Aorta (tissue), 5 donors: Measurements from ENCODE around the gene PROKR2. TPM values are rescaled to one million over a fixed set of nuclear protein-coding genes. Genes with fewer than 3 reads are reported as not detected.

Experiments used
- ATAC-seq: fragments of 200-7000 bp; cut with Tn5 transposase; one replicate; pipeline ENCODE4 v1.9.1; 2022; ENCODE audit warnings: moderate library complexity; ENCODE audit not compliant: low FRiP score
- DNase-seq, 2 donors: peaks; one replicate each; pipeline ENCODE4 v3.0.0-alpha.2; 2020
- H3K27ac ChIP-seq, 2 donors: one replicate each; pipeline ENCODE4 v1.5.1; 2013; ENCODE audit warnings: low read length in 2 of 2, mild to moderate bottlenecking in 2 of 2, moderate library complexity in 2 of 2, control low read depth in 1 of 2, inconsistent platforms in 1 of 2, low read depth in 1 of 2
- H3K27me3 ChIP-seq, 2 donors: one replicate each; pipeline ENCODE4 v1.6.1; 2013; ENCODE audit warnings: control low read depth in 1 of 2, low read length in 1 of 2, mild to moderate bottlenecking in 1 of 2, moderate library complexity in 1 of 2; ENCODE audit not compliant: insufficient read depth in 2 of 2, control insufficient read depth in 1 of 2
- H3K36me3 ChIP-seq, 2 donors: one replicate each; pipeline ENCODE4 v1.6.1; 2013; ENCODE audit warnings: control low read depth in 1 of 2, low read length in 1 of 2, mild to moderate bottlenecking in 1 of 2; ENCODE audit not compliant: insufficient read depth in 2 of 2, control insufficient read depth in 1 of 2
- H3K4me1 ChIP-seq, 2 donors: one replicate each; pipeline ENCODE4 v1.6.1; 2013; ENCODE audit warnings: low read length in 2 of 2, control low read depth in 1 of 2, mild to moderate bottlenecking in 1 of 2, moderate library complexity in 1 of 2; ENCODE audit not compliant: insufficient read depth in 2 of 2, control insufficient read depth in 1 of 2
- H3K4me3 ChIP-seq, 2 donors: one replicate each; pipeline ENCODE4 v1.5.1; 2013; ENCODE audit warnings: low read length in 2 of 2, control low read depth in 1 of 2, mild to moderate bottlenecking in 1 of 2
- H3K9me3 ChIP-seq: one replicate; pipeline ENCODE4 v1.6.1; 2013; ENCODE audit warnings: mild to moderate bottlenecking, low read length; ENCODE audit not compliant: control insufficient read depth
- WGBS, 2 donors: extraction: QIAGEN DNeasy Blood & Tissue Kit; methylation state at CpG; one replicate each; pipeline ENCODE4 v1.1.7; 2013; 5-methylcytosine and 5-hydroxymethylcytosine counted together
- intact Hi-C, 2 donors: fragments of 100-400 bp; cut with DNase I; formaldehyde crosslinking; loops; one replicate each; pipeline versions ENCODE4 v1.14.2 to v1.15.0; 2022
- polyA plus RNA-seq, 2 donors: library from polyadenylated mRNA; stranded (reverse); fragments of 200-250 nt; gene quantifications; one replicate each; pipeline ENCODE4 v1.2.3, GENCODE V29; 2013
- total RNA-seq, 2 donors: library from RNA; stranded (reverse); fragmentation: NEBNext Ultra II Directional; extraction: Animal tissue kit (Norgen Biotek cat#: 25700); gene quantifications; one replicate each; pipeline ENCODE4 v1.2.1, GENCODE V29; 2021
- donor health status: healthy with polysubstance abuse.
- donor health status: Bipolar disorder and iron deficiency.
- donor health status: DM: no; HTN: no; CAD: no.
- donor health status: DM: no; HTN: no; CAD: no.
- donor health status: DM: yes; HTN: yes; CAD: no.

The PROKR2 gene
- total and polyA plus RNA-seq, 4 donors, result not detected

DNA sequence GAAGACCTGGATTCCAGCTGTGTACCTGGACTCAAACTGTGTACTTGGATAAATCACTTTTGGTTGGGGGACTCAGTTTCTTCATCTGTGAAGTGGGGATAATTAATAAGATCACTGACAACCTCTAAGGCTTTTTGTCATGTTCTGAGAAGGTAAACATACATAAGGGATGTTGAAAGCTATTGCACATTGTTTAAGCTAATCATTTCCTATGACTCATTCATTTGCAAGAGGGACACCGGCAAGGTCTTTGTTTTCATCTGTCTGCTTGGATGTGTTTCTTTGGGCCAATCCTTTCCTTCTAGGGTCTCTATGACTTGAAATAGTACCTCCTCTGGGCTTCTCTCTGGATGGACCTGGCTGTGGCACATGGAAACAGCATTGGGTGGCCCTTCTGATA, 6.8 kb downstream of the PROKR2 start:
- H3K27ac ChIP-seq, result no peak overlapping the region
- H3K4me3 ChIP-seq, result no peak overlapping the region
- H3K9me3 ChIP-seq, result peaks cover 3% of the 10 kb centered on the region
- H3K27me3 ChIP-seq, result no peaks in the 10 kb centered on the region
- WGBS, 2 donors, result 89 to 92% methylated on average over 1 of the region's 1 CpG
- no peaks in the 10 kb centered on the region for H3K4me1 ChIP-seq
- DNase-seq (no peak), ATAC-seq (no peak)
- H3K36me3 ChIP-seq, result no peaks in the 10 kb centered on the region
- intact Hi-C loops, result no loop called here

- Histone ChIP-seq H3K4me1 (no peaks in the 10 kb centered on the region), H3K4me3 (no peak overlapping the region), H3K36me3 (no peaks in the 10 kb centered on the region), H3K27ac (no peak overlapping the region), H3K27me3 (peaks cover 0 to 1% of the 10 kb centered on the region in 2 donors), H3K9me3 (no peaks in the 10 kb centered on the region)
- intact Hi-C loops, result no loop called here
- WGBS, 2 donors, result 47 to 68% methylated on average over 5 of the region's 5 CpGs
- DNase-seq (no peak), ATAC-seq (no peak)
Observed at GRCh38 chr20:5298811-5299210, 17.9 kb downstream of the PROKR2 start.

GRCh38 chr20:5297280-5298004, 19.3 kb downstream of the PROKR2 start:
- 20 to 23% methylated on average over 11 of the region's 11 CpGs for WGBS, 2 donors
- Histone ChIP-seq H3K36me3 (no peaks in the 10 kb centered on the region), H3K9me3 (no peaks in the 10 kb centered on the region), H3K27ac (no peak overlapping the region), H3K4me3 (no peak overlapping the region), H3K27me3 (peaks cover 0 to 1% of the 10 kb centered on the region in 2 donors), H3K4me1 (no peaks in the 10 kb centered on the region)
- ATAC-seq (no peak), DNase-seq (no peak)
- intact Hi-C loops, result no loop called here

- H3K27me3 ChIP-seq, result peaks cover 0 to 1% of the 10 kb centered on the region in 2 donors
- intact Hi-C loops, result no loop called here
- no peaks in the 10 kb centered on the region for H3K9me3 ChIP-seq
- no peak overlapping the region for H3K4me3 ChIP-seq
- 72 to 81% methylated on average over 6 of the region's 6 CpGs for WGBS, 2 donors
- H3K4me1 ChIP-seq, result no peaks in the 10 kb centered on the region
- no peak for ATAC-seq
- H3K27ac ChIP-seq, result no peak overlapping the region
- no peak for DNase-seq
- no peaks in the 10 kb centered on the region for H3K36me3 ChIP-seq
Observed at GRCh38 chr20:5290596-5290995, 26.2 kb downstream of the PROKR2 start.

DNA sequence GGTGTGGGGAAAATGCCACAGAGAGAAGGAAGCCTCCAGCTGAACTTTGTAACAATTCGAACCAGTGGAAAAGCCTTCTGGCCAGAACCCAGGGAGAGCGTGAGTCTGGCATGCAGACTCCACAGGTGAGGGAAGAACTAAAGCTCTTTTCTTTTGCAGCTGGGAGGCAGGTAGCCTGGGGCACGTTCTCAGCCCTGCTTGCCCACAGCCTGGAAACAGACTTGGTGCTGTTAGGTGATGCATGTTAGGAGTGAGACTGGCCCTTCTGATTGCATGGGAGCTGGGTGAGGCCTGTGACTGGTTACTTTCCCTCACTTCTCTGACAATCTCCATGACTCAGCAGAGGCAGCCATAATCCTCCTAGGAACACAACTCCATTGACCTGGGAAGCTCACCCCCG, 34.2 kb downstream of the PROKR2 start:
- no peak for DNase-seq
- peaks cover 5% of the 10 kb centered on the region for H3K9me3 ChIP-seq
- H3K27me3 ChIP-seq, result no peaks in the 10 kb centered on the region
- H3K36me3 ChIP-seq, result no peaks in the 10 kb centered on the region
- intact Hi-C loops, result no loop called here
- H3K27ac ChIP-seq, result no peak overlapping the region
- H3K4me1 ChIP-seq, result no peaks in the 10 kb centered on the region
- 68 to 70% methylated on average over 4 of the region's 4 CpGs for WGBS, 2 donors
- ATAC-seq, result no peak
- no peak overlapping the region for H3K4me3 ChIP-seq

DNA sequence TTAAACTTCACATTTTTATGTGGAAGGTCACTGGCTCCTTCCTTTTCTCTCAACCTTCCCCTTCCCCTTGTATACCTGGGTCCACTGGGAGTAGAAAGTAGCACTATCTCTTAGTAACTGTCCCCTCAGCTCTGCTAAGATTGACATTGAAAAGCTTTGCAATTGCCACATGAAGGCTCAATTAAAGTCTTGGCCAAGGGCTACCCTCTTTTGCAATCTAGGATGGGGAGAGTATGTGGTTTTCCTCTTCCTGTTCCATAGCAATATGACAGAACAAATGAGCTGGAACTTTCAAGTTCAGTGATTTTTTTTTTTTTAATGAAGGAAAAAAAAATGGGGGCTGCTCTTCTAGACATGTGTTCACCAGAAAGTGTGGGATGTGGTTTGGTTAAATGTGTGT, 37.1 kb downstream of the PROKR2 start:
- no peak for ATAC-seq
- Histone ChIP-seq H3K4me3 (no peak overlapping the region), H3K27me3 (no peaks in the 10 kb centered on the region), H3K9me3 (peaks cover 5% of the 10 kb centered on the region), H3K27ac (no peak overlapping the region), H3K4me1 (no peaks in the 10 kb centered on the region), H3K36me3 (no peaks in the 10 kb centered on the region)
- intact Hi-C loops, result no loop called here
- no peak for DNase-seq

DNA sequence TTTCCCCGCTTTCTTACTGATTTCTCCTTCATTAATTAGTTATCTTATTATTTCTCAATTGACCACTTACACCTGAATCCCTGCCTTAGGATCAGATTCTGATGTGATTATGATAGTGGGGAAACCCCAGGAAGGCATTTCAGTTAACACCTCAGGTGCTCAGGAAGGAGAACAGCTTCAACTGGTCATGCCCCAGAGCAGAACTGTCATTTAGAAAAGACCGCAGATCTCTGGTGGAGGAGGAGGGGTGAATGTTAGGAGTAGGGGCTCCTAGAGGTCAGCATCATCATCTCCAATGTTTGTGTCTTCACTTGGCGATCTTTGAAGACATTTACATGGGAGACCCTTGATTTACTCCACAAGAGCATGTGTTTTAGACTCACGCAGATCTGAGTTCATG, 44.5 kb downstream of the PROKR2 start:
- H3K9me3 ChIP-seq, result no peaks in the 10 kb centered on the region
- H3K4me1 ChIP-seq, result no peaks in the 10 kb centered on the region
- no peaks in the 10 kb centered on the region for H3K36me3 ChIP-seq
- no peak overlapping the region for H3K27ac ChIP-seq
- ATAC-seq (no peak), DNase-seq (no peak)
- H3K27me3 ChIP-seq, result no peaks in the 10 kb centered on the region
- 77 to 80% methylated on average over 4 of the region's 4 CpGs for WGBS, 2 donors
- no peak overlapping the region for H3K4me3 ChIP-seq
- intact Hi-C loops, result no loop called here

DNA sequence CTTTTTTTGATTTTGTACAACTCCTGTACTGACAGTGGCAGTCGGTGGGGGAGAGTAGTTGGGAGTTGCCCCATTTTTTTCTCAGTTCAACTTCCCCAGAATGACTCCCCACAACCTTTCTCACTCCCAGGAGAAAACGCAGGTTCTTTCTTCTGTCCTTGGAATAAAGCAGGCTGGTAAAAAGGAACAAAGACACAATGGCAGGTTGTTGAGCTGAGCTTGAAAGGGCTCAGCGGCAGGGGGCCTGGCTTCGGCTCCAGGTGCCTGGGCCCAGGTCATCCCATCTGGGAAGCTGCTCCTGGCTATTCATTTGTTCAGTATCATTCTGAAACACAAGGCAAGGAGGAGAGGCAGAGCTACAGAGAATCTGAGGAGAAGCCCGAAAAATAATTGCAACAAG, 46.2 kb downstream of the PROKR2 start:
- intact Hi-C loops, result no loop called here
- Histone ChIP-seq H3K4me3 (no peak overlapping the region), H3K4me1 (no peaks in the 10 kb centered on the region), H3K36me3 (no peaks in the 10 kb centered on the region), H3K9me3 (no peaks in the 10 kb centered on the region), H3K27ac (no peak overlapping the region), H3K27me3 (no peaks in the 10 kb centered on the region)
- 55 to 66% methylated on average over 5 of the region's 5 CpGs for WGBS, 2 donors
- ATAC-seq, result no peak
- DNase-seq, result no peak

- Histone ChIP-seq H3K9me3 (no peaks in the 10 kb centered on the region), H3K36me3 (no peaks in the 10 kb centered on the region), H3K27ac (no peak overlapping the region), H3K4me3 (no peak overlapping the region), H3K27me3 (no peaks in the 10 kb centered on the region), H3K4me1 (no peaks in the 10 kb centered on the region)
- intact Hi-C loops, result no loop called here
- ATAC-seq, result no peak
- WGBS, 2 donors, result 62 to 64% methylated on average over 3 of the region's 3 CpGs
- no peak for DNase-seq
Observed at GRCh38 chr20:5268449-5268848, 48.3 kb downstream of the PROKR2 start.
